OCI-LY7 (cell line): ENCODE results near the gene HELQ. TPM values are rescaled to one million over a fixed set of nuclear protein-coding genes. Genes with fewer than 3 reads are reported as not detected.

ENCODE experiments used
- BruUV-seq: library from RNA; stranded (reverse); fragments of 400-500 nt; replicated peaks from 2 replicates; lab custom pipeline; 2021; lab: Mats Ljungman, UMichigan
- CTCF ChIA-PET: fragments of 300-600 bp; sonication (Branson Sonifier 250); formaldehyde crosslinking; loops from one replicate; lab custom pipeline; 2022; ENCODE audit warnings: antibody characterized with exemption; ENCODE audit not compliant: unreplicated experiment; lab: Charles Lee
- POLR2A ChIA-PET: fragments of 300-600 bp; sonication (Branson Sonifier 250); formaldehyde crosslinking; loops from one replicate; lab custom pipeline; 2022; ENCODE audit warnings: antibody characterized with exemption; lab: Charles Lee
- DNase-seq: peaks from one replicate; pipeline ENCODE4 v3.0.0-alpha.2; 2015; ENCODE audit warnings: low spot score
- H2AFZ ChIP-seq: fragments of 200-600 bp; sonication (generic), shearing (Covaris generic); 2 replicates; pipeline ENCODE4 v1.6.1; 2014; ENCODE audit warnings: mild to moderate bottlenecking, antibody characterized with exemption, low read length, moderate library complexity
- H3K27ac ChIP-seq: fragments of 200-600 bp; sonication (generic); 2 replicates; pipeline ENCODE4 v1.5.1; 2014; ENCODE audit warnings: mixed run types, low read depth, mild to moderate bottlenecking, moderate library complexity, low read length, inconsistent platforms; ENCODE audit not compliant: poor library complexity, severe bottlenecking
- H3K36me3 ChIP-seq: fragments of 200-600 bp; sonication (generic); 2 replicates; pipeline ENCODE4 v1.6.1; 2014; ENCODE audit warnings: mild to moderate bottlenecking, antibody characterized with exemption, low read length, moderate library complexity, mixed read lengths; ENCODE audit not compliant: insufficient read depth
- H3K4me1 ChIP-seq: fragments of 200-600 bp; sonication (generic); 2 replicates; pipeline ENCODE4 v1.5.1; 2014; ENCODE audit warnings: mild to moderate bottlenecking, low read length; ENCODE audit not compliant: insufficient read depth, poor library complexity, severe bottlenecking
- H3K4me2 ChIP-seq: fragments of 200-600 bp; sonication (generic); 2 replicates; pipeline ENCODE4 v1.6.1; 2014; ENCODE audit warnings: mild to moderate bottlenecking, low read length
- H3K4me3 ChIP-seq: fragments of 200-600 bp; sonication (generic); 2 replicates; pipeline ENCODE4 v1.5.1; 2014; ENCODE audit warnings: mild to moderate bottlenecking, low read depth, low read length; ENCODE audit not compliant: poor library complexity, severe bottlenecking
- H3K79me2 ChIP-seq: fragments of 200-600 bp; sonication (generic); 2 replicates; pipeline ENCODE4 v1.6.1; 2016; ENCODE audit warnings: low read depth, mild to moderate bottlenecking, low read length, moderate library complexity, mixed read lengths; ENCODE audit not compliant: insufficient read depth
- H3K9me2 ChIP-seq: fragments of 200-600 bp; sonication (generic); 2 replicates; pipeline ENCODE4 v1.6.1; 2016; ENCODE audit warnings: mild to moderate bottlenecking, low read length, mixed read lengths; ENCODE audit not compliant: insufficient read depth
- H3K9me3 ChIP-seq: fragments of 200-600 bp; sonication (generic); 2 replicates; pipeline ENCODE4 v1.6.1; 2014; ENCODE audit warnings: mild to moderate bottlenecking, mixed run types, low read length, mixed read lengths
- H4K20me1 ChIP-seq: fragments of 200-600 bp; sonication (generic); 2 replicates; pipeline ENCODE4 v1.6.1; 2014; ENCODE audit warnings: mild to moderate bottlenecking, antibody characterized with exemption, low read length, moderate library complexity, mixed read lengths; ENCODE audit not compliant: insufficient read depth
- CTCF ChIP-seq: fragments of 200-600 bp; sonication (generic); conservative IDR thresholded peaks from 2 replicates; pipeline ENCODE4 v1.5.1; 2014; ENCODE audit warnings: mild to moderate bottlenecking, antibody characterized with exemption, low read length, moderate library complexity, mixed read lengths
- EZH2phosphoT487 ChIP-seq: fragments of 200-600 bp; sonication (generic); IDR thresholded peaks from 2 replicates; pipeline ENCODE4 v1.6.1; 2018; ENCODE audit warnings: low read depth, borderline replicate concordance, mild to moderate bottlenecking, mixed run types, antibody characterized with exemption, low read length, moderate library complexity, mixed read lengths
- intact Hi-C: fragments of 100-400 bp; cut with micrococcal nuclease; formaldehyde crosslinking; loops from one replicate; pipeline ENCODE4 v1.10.0; 2022; ENCODE audit not compliant: unreplicated experiment
- total RNA-seq, 2 experiments: library from RNA; depleted of rRNA in 1 of 2; stranded (reverse); fragments of >200 nt in 1 of 2; shearing (Covaris generic) in 1 of 2; gene quantifications; 2 replicates each; pipeline ENCODE4 v1.2.3, GENCODE V29; 2014 to 2022

The HELQ gene
- total RNA-seq, 2 experiments from 2014 or later = 67.1 to 70.4 TPM

DNA sequence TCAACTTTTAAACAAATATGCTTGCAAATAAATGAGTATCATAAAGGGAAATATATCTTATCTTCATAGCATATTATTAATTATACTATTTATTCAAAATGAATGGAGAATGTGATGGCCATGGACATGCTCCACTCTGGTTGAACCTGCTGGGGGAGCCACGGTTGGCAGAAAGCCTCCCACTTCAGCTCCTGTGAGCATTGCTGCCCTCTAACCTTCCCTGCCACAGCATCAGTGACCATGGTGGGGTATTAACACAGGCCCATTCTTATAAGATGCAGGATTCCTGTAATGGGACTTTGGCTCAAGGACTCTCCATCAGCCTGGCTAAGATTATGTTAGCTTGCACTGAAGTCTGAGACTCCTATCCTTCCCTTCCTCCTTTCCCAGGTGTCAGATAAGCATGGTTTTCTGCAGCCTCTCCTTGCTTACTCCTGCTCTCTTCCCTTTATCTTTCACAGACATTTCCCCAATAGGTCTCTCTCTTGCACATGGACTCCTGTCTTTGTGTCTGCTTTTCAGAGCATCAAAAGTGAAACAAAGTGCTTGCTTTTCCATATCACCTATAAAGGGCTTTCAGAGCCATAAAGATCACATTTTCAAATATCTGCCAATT is 34.2 kb upstream of the HELQ start:
- no TSS peak for BruUV-seq
- H3K9me2 ChIP-seq = no peaks in the 10 kb centered on the region
- no peaks in the 10 kb centered on the region for H3K36me3 ChIP-seq
- peaks cover 9% of the 10 kb centered on the region for H3K4me1 ChIP-seq
- peak; percentile 14 for DNase-seq
- H3K27ac ChIP-seq = no peak overlapping the region
- intact Hi-C loops = loop anchor here (2.0 kb wide), 2 partner anchors 127 to 151 kb away; no protein-coding TSS in a partner anchor
- peak overlapping the region; percentile 36 for H2AFZ ChIP-seq
- no peak overlapping the region for H3K4me3 ChIP-seq
- ChIA-PET POLR2A (interaction anchor here (0.8 kb wide), 1 partner anchor 49 kb away, joined by 3 read pairs; no protein-coding TSS in a partner anchor), CTCF (no interaction called here)
- TF ChIP-seq CTCF (peak; percentile 33; the same call in 1 of the 2 replicates), EZH2phosphoT487 (no peak)
- H3K9me3 ChIP-seq = no peaks in the 10 kb centered on the region
- H4K20me1 ChIP-seq = no peaks in the 10 kb centered on the region
- no peaks in the 10 kb centered on the region for H3K79me2 ChIP-seq
- no peak overlapping the region for H3K4me2 ChIP-seq

DNA sequence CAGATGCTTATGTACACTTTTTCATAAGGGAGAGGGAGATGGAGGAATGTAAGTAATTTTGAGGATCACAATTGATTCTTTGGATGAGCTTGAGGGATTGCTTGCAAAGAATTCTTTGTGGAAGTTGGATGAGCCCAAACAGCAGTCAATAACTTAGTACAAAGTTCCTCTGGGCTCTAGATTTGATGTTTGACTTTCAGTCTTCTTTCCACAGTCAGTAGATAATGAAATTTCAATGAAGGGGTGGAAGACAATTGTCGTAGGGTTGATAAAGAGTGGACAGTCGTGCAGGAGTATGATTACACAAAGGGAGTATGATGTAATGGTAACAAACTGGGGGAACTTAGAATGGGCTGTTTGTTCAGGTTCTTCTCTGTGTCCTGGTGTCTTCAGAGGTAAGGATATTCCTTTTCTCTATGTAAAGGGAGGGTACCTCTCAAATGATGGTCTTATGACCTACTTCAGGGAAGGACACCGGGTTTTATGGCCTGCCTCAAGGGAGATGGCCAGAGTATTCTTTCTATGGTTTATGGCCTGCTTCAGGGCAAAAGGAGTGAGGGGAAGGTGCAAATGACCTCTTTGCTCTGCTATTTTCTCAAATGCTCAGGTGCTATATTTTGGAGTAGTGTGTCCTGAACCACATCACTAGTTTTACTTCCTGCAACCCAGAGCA is 31.0 kb upstream of the HELQ start:
- Histone ChIP-seq H3K79me2 (peaks cover 10% of the 10 kb centered on the region; the same call in 1 of the 2 replicates), H3K36me3 (peaks cover 11% of the 10 kb centered on the region; the same call in 1 of the 2 replicates), H3K4me1 (peaks cover 19% of the 10 kb centered on the region), H2AFZ (peak overlapping the region; percentile 92), H3K9me3 (no peaks in the 10 kb centered on the region), H3K27ac (no peak overlapping the region), H3K9me2 (no peaks in the 10 kb centered on the region), H3K4me2 (no peak overlapping the region), H4K20me1 (0 out of 2 replicates have a peak, but pooled peaks cover 4% of the 10 kb centered on the region), H3K4me3 (no peak overlapping the region)
- DNase-seq = no peak
- intact Hi-C loops = no loop called here
- no TSS peak for BruUV-seq
- no peak for TF ChIP-seq EZH2phosphoT487
- no peak for TF ChIP-seq CTCF
- ChIA-PET POLR2A (interaction anchor here (1.3 to 1.9 kb wide), 5 partner anchors 11 to 35 kb away, joined by 3 to 6 read pairs (median 4); no protein-coding TSS in a partner anchor), CTCF (no interaction called here)
